ENCODE results near the gene CCDC51.

CCDC51 gene

DNA sequence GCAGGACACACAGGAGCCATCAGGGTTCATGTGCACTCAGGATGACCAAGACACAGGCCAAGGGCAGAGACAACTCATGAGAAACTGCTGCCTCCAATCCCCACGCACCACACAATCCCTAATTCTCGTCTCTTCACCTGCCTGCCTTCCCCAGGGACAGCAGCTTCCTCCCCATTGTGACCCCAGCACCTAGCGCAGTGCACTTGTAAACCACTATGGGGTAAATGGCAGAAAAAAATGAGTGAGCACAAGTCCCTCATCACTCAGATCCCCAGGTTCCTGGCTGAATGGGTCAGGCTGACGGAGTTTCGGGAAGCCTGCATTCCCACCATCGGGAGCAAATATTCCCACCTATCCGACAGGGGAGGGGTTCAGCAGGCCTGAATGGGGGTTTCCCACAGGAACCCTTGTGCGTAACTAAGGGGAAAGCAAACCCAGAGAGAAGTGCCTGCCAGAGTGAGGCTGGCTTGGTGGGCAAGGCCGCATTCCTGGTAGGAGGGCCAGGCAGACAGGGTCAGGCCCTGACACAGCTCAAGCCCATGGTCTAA lies 28.8 kb downstream of the CCDC51 start:
- Histone ChIP-seq H3F3A (ENCODE audit: insufficient read depth) (no peaks in the 10 kb centered on the region), H3K79me2 (ENCODE audit: insufficient read depth, low read length) (no peaks in the 10 kb centered on the region), H3K4me3 (ENCODE audit: insufficient read depth, low read length, poor library complexity, severe bottlenecking) (no peak overlapping the region), H4K20me1 (ENCODE audit: low read depth, low read length) (no peaks in the 10 kb centered on the region), H2AFZ (ENCODE audit: low read depth, low read length, severe bottlenecking) (no peak overlapping the region), H3K9me2 (replicated peaks; ENCODE audit: insufficient read depth, low read length) (no peaks in the 10 kb centered on the region), H3K9ac (ENCODE audit: low read length) (no peak overlapping the region), H3K4me2 (ENCODE audit: low read depth, low read length, poor library complexity, severe bottlenecking) (no peak overlapping the region), H3K9me3 (ENCODE audit: insufficient read depth, low read length) (no peaks in the 10 kb centered on the region), H3K27me3 (ENCODE audit: low read length) (no peaks in the 10 kb centered on the region), H3K36me3 (ENCODE audit: low read length) (no peaks in the 10 kb centered on the region), H3K27ac (ENCODE audit: low read depth, low read length) (no peak overlapping the region)
- TF ChIP-seq, protein P1, sequence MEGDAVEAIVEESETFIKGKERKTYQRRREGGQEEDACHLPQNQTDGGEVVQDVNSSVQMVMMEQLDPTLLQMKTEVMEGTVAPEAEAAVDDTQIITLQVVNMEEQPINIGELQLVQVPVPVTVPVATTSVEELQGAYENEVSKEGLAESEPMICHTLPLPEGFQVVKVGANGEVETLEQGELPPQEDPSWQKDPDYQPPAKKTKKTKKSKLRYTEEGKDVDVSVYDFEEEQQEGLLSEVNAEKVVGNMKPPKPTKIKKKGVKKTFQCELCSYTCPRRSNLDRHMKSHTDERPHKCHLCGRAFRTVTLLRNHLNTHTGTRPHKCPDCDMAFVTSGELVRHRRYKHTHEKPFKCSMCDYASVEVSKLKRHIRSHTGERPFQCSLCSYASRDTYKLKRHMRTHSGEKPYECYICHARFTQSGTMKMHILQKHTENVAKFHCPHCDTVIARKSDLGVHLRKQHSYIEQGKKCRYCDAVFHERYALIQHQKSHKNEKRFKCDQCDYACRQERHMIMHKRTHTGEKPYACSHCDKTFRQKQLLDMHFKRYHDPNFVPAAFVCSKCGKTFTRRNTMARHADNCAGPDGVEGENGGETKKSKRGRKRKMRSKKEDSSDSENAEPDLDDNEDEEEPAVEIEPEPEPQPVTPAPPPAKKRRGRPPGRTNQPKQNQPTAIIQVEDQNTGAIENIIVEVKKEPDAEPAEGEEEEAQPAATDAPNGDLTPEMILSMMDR (IDR thresholded peaks at IDR 0.05; ENCODE audit: insufficient read depth, low read length, poor library complexity, severe bottlenecking), result no peak
- TF ChIP-seq EZH2phosphoT487 (conservative IDR thresholded peaks at IDR 0.05; ENCODE audit: low read length), result no peak

DNA sequence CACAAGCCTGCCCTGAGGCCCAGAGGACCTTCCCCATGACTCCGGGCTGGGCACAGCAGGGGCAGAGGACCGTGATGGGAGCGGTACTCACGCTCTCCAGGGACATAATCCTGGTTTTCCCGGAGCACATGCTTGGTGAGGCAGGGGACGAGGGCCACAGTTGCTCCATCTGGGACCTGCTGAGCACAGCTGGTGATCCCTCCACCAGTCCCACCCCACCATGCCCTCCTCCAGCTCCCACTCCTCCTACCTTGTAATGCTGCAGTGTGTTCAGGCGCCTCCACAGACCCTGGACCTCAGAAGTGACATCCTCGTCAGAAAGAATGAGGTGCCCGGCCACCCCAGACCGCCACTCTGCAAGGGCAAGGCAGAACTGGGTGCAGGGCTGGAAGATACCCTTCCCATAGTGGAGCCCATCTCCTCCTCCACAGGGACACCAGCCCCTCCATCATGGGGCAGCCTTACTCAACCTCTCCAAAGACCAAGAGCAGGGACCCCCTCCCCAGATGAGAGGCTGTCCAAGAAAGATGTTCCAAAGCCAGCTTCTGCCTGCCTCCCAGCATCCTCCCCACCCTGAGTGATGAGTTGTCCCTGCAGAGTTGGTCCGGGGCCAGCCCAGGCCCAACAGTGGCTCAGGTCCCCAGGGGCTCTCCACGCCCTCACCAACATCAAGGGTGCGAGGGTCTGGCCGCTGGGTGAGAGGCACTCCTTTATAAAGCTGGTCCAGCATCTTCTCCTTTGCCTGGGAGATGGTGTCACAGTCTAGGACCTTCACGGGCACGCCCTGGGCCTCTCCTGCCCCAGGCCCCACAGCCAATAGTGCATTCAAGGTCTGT lies 29.5 kb downstream of the CCDC51 start:
- H3K4me3 ChIP-seq (ENCODE audit: insufficient read depth, low read length, poor library complexity, severe bottlenecking), result no peak overlapping the region
- no peaks in the 10 kb centered on the region for H3K79me2 ChIP-seq (ENCODE audit: insufficient read depth, low read length)
- H3K9me2 ChIP-seq (replicated peaks; ENCODE audit: insufficient read depth, low read length), result no peaks in the 10 kb centered on the region
- H2AFZ ChIP-seq (ENCODE audit: low read depth, low read length, severe bottlenecking), result no peak overlapping the region
- H4K20me1 ChIP-seq (ENCODE audit: low read depth, low read length), result no peaks in the 10 kb centered on the region
- no peaks in the 10 kb centered on the region for H3K27me3 ChIP-seq (ENCODE audit: low read length)
- no peak overlapping the region for H3K9ac ChIP-seq (ENCODE audit: low read length)
- H3F3A ChIP-seq (ENCODE audit: insufficient read depth), result no peaks in the 10 kb centered on the region
- no peak for TF ChIP-seq EZH2phosphoT487 (conservative IDR thresholded peaks at IDR 0.05; ENCODE audit: low read length)
- TF ChIP-seq, protein P1 (IDR thresholded peaks at IDR 0.05; ENCODE audit: insufficient read depth, low read length, poor library complexity, severe bottlenecking), result no peak
- H3K4me2 ChIP-seq (ENCODE audit: low read depth, low read length, poor library complexity, severe bottlenecking), result no peak overlapping the region
- H3K36me3 ChIP-seq (ENCODE audit: low read length), result no peaks in the 10 kb centered on the region
- no peak overlapping the region for H3K27ac ChIP-seq (ENCODE audit: low read depth, low read length)
- H3K9me3 ChIP-seq (ENCODE audit: insufficient read depth, low read length), result no peaks in the 10 kb centered on the region

DNA sequence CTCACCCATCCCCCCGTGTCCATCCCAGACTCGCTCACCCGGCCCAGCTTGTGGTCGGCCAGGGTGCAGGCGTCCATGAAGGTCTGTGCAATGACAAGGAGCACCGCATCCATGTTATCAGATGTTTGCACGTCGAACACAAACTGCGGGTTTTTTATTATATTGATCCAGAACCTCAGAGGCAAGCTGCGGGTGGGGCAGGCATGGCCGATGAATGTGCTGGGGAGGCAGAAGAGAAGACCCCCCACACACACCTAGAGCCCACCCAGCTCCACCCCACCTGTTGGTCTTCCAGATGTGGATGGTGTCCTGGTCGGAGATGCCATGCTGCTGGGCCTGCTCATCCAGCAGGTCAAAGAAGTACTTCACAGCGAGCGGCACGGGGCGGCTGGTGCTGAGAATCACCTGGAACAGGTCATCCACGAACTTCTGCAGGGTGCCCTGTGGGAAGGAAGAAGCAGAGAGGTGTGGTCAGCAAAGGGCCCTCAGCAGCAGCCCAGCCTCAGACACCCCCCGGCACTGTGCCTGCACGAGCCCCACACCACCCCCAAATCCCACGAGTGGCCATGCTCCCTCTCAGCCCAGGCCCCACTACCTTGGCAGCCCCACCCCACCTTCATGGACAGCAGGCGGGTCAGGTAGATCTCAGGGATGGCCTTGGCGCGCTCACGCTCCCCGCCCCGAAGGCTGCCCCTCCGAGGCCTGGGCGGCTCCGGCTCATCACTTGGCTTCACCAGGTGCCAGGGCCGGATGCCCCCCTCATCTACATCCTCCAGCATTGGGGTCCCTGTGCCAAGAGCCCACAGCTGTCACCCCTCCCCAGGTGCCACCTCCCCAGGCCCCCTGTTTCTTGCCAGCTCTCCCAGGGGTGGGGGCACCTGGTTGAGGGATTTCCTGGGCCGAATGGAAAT lies 30.4 kb downstream of the CCDC51 start:
- no peaks in the 10 kb centered on the region for H3K79me2 ChIP-seq (ENCODE audit: insufficient read depth, low read length)
- H3F3A ChIP-seq (ENCODE audit: insufficient read depth), result no peaks in the 10 kb centered on the region
- no peak overlapping the region for H3K4me3 ChIP-seq (ENCODE audit: insufficient read depth, low read length, poor library complexity, severe bottlenecking)
- no peaks in the 10 kb centered on the region for H3K9me3 ChIP-seq (ENCODE audit: insufficient read depth, low read length)
- H4K20me1 ChIP-seq (ENCODE audit: low read depth, low read length), result no peaks in the 10 kb centered on the region
- H3K27ac ChIP-seq (ENCODE audit: low read depth, low read length), result no peak overlapping the region
- no peak overlapping the region for H3K9ac ChIP-seq (ENCODE audit: low read length)
- H3K9me2 ChIP-seq (replicated peaks; ENCODE audit: insufficient read depth, low read length), result no peaks in the 10 kb centered on the region
- H2AFZ ChIP-seq (ENCODE audit: low read depth, low read length, severe bottlenecking), result no peak overlapping the region
- no peak for TF ChIP-seq EZH2phosphoT487 (conservative IDR thresholded peaks at IDR 0.05; ENCODE audit: low read length)
- TF ChIP-seq, protein P1 (IDR thresholded peaks at IDR 0.05; ENCODE audit: insufficient read depth, low read length, poor library complexity, severe bottlenecking), result no peak
- no peaks in the 10 kb centered on the region for H3K27me3 ChIP-seq (ENCODE audit: low read length)
- H3K36me3 ChIP-seq (ENCODE audit: low read length), result no peaks in the 10 kb centered on the region
- H3K4me2 ChIP-seq (ENCODE audit: low read depth, low read length, poor library complexity, severe bottlenecking), result no peak overlapping the region

Data from SU-DHL-6 (cell line).